Lower leg skin (tissue), 4 donors: ENCODE measurements around the gene PRKAA1. TPM values are rescaled to one million over a fixed set of nuclear protein-coding genes. Genes with fewer than 3 reads are reported as not detected.

Experiments
- DNase-seq, 2 donors: peaks; one replicate each; pipeline ENCODE4 v3.0.0-alpha.2; 2019; ENCODE audit warnings: low spot score in 2 of 2
- H3K4me3 ChIP-seq: fragments of 200-600 bp; sonication (generic); 2 replicates; pipeline ENCODE4 v1.5.1; 2017; ENCODE audit warnings: mild to moderate bottlenecking, low read depth; ENCODE audit not compliant: poor library complexity, severe bottlenecking
- CTCF ChIP-seq, 3 donors: fragments of 450-650 bp; IDR thresholded peaks; one replicate each; pipeline ENCODE4 v1.5.1; 2016; ENCODE audit warnings: antibody characterized with exemption in 3 of 3, mild to moderate bottlenecking in 3 of 3, moderate library complexity in 2 of 3
- POLR2A ChIP-seq, 2 donors: fragments of 450-650 bp; IDR thresholded peaks; one replicate each; pipeline ENCODE4 v1.6.1; 2016 to 2017; ENCODE audit warnings: antibody characterized with exemption in 2 of 2, mild to moderate bottlenecking in 1 of 2, moderate library complexity in 1 of 2
- WGBS, 2 donors: methylation state at CpG; one replicate each; pipeline ENCODE4 v1.1.5; 2018; 5-methylcytosine and 5-hydroxymethylcytosine counted together
- intact Hi-C: fragments of 100-400 bp; cut with DNase I; formaldehyde crosslinking; loops from one replicate; pipeline ENCODE4 v1.15.0; 2023; ENCODE audit warnings: low total_unique reads
- total RNA-seq, 4 donors: library from RNA; depleted of rRNA; stranded (reverse); fragments of >200 nt; gene quantifications; one replicate each; pipeline ENCODE4 v1.1.0, GENCODE V29; 2016

Gene PRKAA1
- total RNA-seq, 4 donors from 2014 or later, result 44.8 to 60.0 (median 54.9) TPM

GRCh38 chr5:40780199-40780598 lies 18.0 kb downstream of the PRKAA1 start:
- DNase-seq, result no peak
- intact Hi-C loops, result no loop called here
- no peak for TF ChIP-seq CTCF (IDR thresholded peaks at IDR 0.05)
- no peak for TF ChIP-seq POLR2A (IDR thresholded peaks at IDR 0.05)
- H3K4me3 ChIP-seq, result no peak overlapping the region
- 61 to 65% methylated on average over 5 of the region's 5 CpGs for WGBS, 2 donors

DNA sequence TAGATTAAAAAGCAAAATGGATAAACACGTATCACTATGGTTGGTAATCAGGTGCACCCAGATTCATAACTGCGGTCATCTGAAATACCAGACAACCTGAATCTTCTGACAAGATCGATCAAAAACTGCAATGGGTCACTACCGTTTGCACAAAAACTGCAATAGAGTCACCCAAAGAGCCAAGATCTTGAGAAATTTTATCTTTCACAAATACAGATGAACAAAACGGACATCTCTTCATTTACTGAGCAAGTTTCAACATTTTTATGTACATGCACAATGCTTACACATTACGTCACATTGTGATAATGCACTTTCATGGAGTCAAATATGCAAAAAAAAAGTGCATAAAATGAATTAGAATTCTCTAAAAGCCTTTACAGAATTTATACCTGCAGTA lies 18.6 kb downstream of the PRKAA1 start:
- H3K4me3 ChIP-seq, result no peak overlapping the region
- no peak for DNase-seq
- TF ChIP-seq POLR2A (IDR thresholded peaks at IDR 0.05) (no peak), CTCF (IDR thresholded peaks at IDR 0.05) (no peak)
- 88 to 95% methylated on average over 6 of the region's 6 CpGs for WGBS, 2 donors
- intact Hi-C loops, result no loop called here

- DNase-seq, result no peak
- intact Hi-C loops, result no loop called here
- TF ChIP-seq POLR2A (IDR thresholded peaks at IDR 0.05) (no peak), CTCF (IDR thresholded peaks at IDR 0.05) (no peak)
- no peak overlapping the region for H3K4me3 ChIP-seq
- 95 to 98% methylated on average over 1 of the region's 1 CpG for WGBS, 2 donors
These were observed 20.0 kb downstream of the PRKAA1 start for GRCh38 chr5:40778133-40778532.

- 85 to 98% methylated on average over 1 of the region's 1 CpG for WGBS, 2 donors
- no peak for DNase-seq
- intact Hi-C loops, result no loop called here
- no peak for TF ChIP-seq POLR2A (IDR thresholded peaks at IDR 0.05)
- TF ChIP-seq CTCF (IDR thresholded peaks at IDR 0.05), result no peak
- no peak overlapping the region for H3K4me3 ChIP-seq
These were observed 21.6 kb downstream of the PRKAA1 start for GRCh38 chr5:40776658-40776977.

DNA sequence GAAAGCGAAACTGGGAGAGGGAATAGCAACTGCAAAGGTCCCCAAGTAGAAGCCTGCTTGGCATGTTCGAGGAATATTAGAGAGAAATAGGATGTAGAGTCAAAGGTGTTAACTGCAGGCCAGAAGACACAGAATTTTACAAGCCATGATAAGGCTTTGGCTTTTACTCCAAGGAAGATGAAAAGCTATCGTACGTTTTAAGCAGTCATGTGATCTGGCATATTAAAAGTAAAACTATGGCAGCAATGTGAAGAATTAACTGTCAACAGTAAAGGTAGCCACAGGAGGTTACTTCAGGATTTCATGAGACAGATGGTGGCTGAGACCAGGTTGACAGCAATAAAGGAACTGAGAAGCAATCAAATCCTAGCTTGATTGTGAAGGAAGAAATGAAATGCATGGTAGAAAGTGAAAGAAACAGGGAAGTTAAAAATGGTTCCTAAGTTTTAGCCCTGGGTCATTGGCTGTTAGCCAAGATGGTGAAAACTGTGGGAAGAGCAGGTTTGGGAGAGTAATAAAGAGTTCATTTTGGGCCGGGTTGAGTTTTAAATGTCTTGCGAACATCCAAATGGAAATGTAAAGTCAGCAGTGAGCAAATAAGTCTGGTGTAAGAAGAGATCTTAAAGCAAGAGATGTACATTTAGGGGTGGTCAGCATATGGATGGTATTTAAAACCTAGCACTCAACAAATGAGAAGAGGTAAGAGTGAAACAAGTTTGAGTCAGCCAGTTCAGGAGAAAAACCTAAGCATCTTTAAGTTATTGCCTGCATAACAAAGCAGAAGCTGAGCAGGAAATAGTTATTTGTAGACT lies 22.1 kb downstream of the PRKAA1 start:
- TF ChIP-seq POLR2A (IDR thresholded peaks at IDR 0.05), result no peak
- TF ChIP-seq CTCF (IDR thresholded peaks at IDR 0.05), result no peak
- DNase-seq, result no peak
- H3K4me3 ChIP-seq, result no peak overlapping the region
- 59 to 61% methylated on average over 6 of the region's 6 CpGs for WGBS, 2 donors
- intact Hi-C loops, result no loop called here
